Measurements from ENCODE around the gene FOSL1.

Gene FOSL1

DNA sequence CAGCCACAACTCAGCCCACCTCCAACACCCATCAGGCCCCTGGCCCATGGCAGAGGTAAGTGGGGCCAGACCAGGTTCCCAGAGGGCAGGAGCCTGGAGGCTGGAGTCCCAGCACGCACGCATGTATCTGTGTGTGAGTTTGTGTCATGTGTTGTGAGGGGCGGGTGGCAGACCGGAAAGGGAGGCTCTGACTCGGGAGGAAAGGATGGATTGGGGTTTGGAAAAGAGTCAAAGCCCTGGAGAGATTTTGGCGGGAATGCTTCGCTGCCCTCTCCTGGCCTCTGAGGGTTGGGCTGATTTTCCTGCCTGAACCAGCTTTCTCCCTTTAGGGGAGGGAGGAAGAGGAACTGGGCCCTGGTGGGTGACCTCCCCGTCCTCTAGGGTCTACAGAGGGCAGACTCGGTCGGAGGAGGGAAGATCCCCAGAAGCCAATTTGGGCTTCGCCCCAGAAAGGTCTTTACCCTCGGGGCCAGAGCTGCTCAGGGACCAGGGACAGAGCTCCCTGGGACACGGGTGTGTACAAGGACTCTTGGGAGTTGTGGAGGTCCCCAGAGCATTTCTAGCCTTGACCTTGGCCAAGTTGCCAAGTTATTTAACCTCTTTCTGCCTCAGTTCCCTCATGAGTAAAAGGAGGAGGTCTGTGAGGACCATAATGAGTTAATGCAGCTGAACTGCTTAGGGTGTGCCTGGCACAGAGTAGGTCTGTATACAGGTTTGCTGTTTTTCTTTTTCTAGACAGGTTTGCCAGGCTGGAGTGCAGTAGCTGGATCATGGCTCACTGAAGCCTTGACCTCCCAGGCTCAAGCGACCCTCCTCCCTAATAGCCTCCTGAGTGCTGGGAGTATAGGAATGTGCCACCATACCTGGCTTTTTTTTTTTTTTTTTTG, 11.7 kb upstream of the FOSL1 start:
- H3K9me3 ChIP-seq (ENCODE audit: control insufficient read depth, low read length): no peaks in the 10 kb centered on the region
- peaks cover 5% of the 10 kb centered on the region for H3K36me3 ChIP-seq (ENCODE audit: control insufficient read depth, insufficient read depth, low read length)
- 32 to 38% methylated on average over 12 of the region's 14 CpGs for WGBS, 2 experiments (ENCODE audit: insufficient coverage in 2 of 2)
- H3K4me3 ChIP-seq (ENCODE audit: extremely low read depth, insufficient read depth, low read length, poor library complexity, severe bottlenecking): no peak overlapping the region
- no peak overlapping the region for H3K27ac ChIP-seq (ENCODE audit: low read depth, low read length, severe bottlenecking)
- peaks cover 48% of the 10 kb centered on the region for H3K4me1 ChIP-seq (ENCODE audit: control insufficient read depth, insufficient read depth, low read length, poor library complexity, severe bottlenecking)

DNA sequence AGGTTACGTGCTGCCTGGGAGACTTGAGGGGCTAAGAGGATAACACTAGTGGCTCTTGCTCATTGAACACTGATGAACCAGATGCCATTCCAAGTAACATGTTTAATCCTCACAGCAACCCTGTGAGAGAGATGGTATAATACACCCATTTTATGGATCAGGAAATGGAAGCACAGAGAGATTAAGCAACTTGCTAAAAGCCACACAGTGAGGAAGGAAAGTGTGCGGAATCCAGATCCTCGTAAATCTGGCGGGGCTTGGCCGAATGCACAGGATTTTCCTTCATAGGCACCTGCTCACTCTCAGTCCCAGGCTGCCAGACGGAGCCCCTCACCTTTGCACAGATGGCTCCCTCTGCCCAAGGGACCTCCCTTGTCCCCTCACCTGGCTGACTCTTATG, 7.7 kb upstream of the FOSL1 start:
- H3K4me3 ChIP-seq (ENCODE audit: extremely low read depth, insufficient read depth, low read length, poor library complexity, severe bottlenecking): no peak overlapping the region
- no peak overlapping the region for H3K27ac ChIP-seq (ENCODE audit: low read depth, low read length, severe bottlenecking)
- H3K9me3 ChIP-seq (ENCODE audit: control insufficient read depth, low read length): no peaks in the 10 kb centered on the region
- WGBS, 2 experiments (ENCODE audit: insufficient coverage in 2 of 2): 82 to 93% methylated on average over 5 to 6 of the region's 6 CpGs
- no peaks in the 10 kb centered on the region for H3K36me3 ChIP-seq (ENCODE audit: control insufficient read depth, insufficient read depth, low read length)
- H3K4me1 ChIP-seq (ENCODE audit: control insufficient read depth, insufficient read depth, low read length, poor library complexity, severe bottlenecking): peaks cover 29% of the 10 kb centered on the region

DNA sequence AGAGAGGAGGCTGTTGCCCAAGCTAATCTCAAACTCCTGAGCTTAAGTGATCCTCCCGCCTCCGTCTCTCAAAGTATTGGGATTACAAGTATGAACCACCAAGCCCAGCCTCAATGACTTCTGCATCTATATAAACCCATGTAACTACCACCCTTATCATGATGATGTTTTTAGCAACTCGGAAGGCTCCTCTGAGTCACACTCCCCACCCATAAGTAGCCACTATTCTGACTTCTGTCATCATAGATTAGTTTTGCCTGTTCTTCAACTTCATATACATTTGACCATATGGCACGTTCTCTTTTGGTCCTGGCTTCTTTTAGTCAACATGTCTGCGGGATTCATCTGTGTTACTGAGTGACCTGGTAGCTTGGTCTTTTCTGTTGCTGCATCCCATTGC, 6.4 kb upstream of the FOSL1 start:
- no peaks in the 10 kb centered on the region for H3K36me3 ChIP-seq (ENCODE audit: control insufficient read depth, insufficient read depth, low read length)
- no peak overlapping the region for H3K4me3 ChIP-seq (ENCODE audit: extremely low read depth, insufficient read depth, low read length, poor library complexity, severe bottlenecking)
- H3K9me3 ChIP-seq (ENCODE audit: control insufficient read depth, low read length): no peaks in the 10 kb centered on the region
- peaks cover 29% of the 10 kb centered on the region for H3K4me1 ChIP-seq (ENCODE audit: control insufficient read depth, insufficient read depth, low read length, poor library complexity, severe bottlenecking)
- WGBS, 2 experiments (ENCODE audit: insufficient coverage in 2 of 2): 87 to 99% methylated on average over 5 of the region's 5 CpGs
- no peak overlapping the region for H3K27ac ChIP-seq (ENCODE audit: low read depth, low read length, severe bottlenecking)

DNA sequence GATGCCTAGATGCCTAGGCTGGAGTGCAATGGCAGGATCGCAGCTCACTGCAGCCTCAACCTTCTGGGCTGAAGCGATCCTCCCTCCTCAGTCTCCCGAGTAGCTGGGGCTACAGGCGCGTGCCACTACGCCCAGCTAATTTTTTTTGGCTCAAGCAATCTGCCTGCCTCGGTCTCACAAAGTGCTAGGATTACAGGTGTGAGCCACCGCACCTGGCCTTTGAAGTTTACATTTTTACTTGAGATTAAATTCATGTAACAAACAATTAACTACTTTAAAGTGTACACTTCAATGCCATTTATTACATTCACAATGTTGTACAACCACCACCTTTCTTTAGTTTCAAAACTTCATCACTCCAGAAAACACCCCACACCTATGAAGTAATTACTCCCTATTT, 3.5 kb upstream of the FOSL1 start:
- peaks cover 31% of the 10 kb centered on the region for H3K4me1 ChIP-seq (ENCODE audit: control insufficient read depth, insufficient read depth, low read length, poor library complexity, severe bottlenecking)
- H3K36me3 ChIP-seq (ENCODE audit: control insufficient read depth, insufficient read depth, low read length): no peaks in the 10 kb centered on the region
- no peaks in the 10 kb centered on the region for H3K9me3 ChIP-seq (ENCODE audit: control insufficient read depth, low read length)
- WGBS, 2 experiments (ENCODE audit: insufficient coverage in 2 of 2): 74 to 86% methylated on average over 8 of the region's 8 CpGs
- H3K27ac ChIP-seq (ENCODE audit: low read depth, low read length, severe bottlenecking): peak overlapping the region; percentile 75
- H3K4me3 ChIP-seq (ENCODE audit: extremely low read depth, insufficient read depth, low read length, poor library complexity, severe bottlenecking): no peak overlapping the region

DNA sequence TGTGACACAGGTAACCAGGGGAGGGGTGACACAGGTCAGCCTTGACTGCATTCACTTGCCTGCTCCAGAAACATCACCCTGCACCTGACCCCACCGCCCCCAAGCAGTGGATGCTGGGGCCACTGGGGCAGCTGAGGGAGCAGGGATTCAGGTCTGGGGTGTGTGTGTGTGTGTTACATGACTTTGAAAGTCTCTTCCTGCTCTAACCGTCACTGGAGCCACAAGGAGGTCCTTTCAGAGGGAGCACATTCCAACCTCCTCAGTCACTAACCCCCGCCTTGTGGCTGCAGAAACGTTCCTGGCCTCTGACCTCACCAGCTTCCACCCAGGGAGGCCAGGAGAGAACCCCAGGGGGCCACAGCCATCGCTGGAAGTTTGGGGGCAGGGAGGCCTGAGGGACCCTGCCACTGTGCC, 2.9 kb upstream of the FOSL1 start:
- Histone ChIP-seq H3K4me1 (ENCODE audit: control insufficient read depth, insufficient read depth, low read length, poor library complexity, severe bottlenecking) (peaks cover 34% of the 10 kb centered on the region), H3K27ac (ENCODE audit: low read depth, low read length, severe bottlenecking) (peak overlapping the region; percentile 75), H3K9me3 (ENCODE audit: control insufficient read depth, low read length) (no peaks in the 10 kb centered on the region), H3K4me3 (ENCODE audit: extremely low read depth, insufficient read depth, low read length, poor library complexity, severe bottlenecking) (no peak overlapping the region), H3K36me3 (ENCODE audit: control insufficient read depth, insufficient read depth, low read length) (peaks cover 4% of the 10 kb centered on the region)
- WGBS, 2 experiments (ENCODE audit: insufficient coverage in 2 of 2): 0 to 8% methylated on average over 2 of the region's 5 CpGs

DNA sequence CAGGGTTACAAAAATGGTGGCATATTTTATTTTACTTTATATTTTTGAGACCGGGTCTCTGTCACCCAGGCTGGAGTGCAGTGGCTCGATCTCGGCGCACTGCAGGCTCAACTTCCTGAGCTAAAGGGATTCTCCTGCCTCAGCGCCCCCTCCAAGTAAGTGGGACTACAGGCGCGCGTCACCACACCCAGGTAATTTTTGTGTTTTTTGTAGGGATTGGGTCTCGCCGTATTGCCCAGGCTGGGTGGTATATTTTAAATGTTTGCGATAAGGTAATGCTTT, 652 bp upstream of the FOSL1 start:
- peaks cover 24% of the 10 kb centered on the region for H3K36me3 ChIP-seq (ENCODE audit: control insufficient read depth, insufficient read depth, low read length)
- peak overlapping the region; percentile 70 for H3K4me3 ChIP-seq (ENCODE audit: extremely low read depth, insufficient read depth, low read length, poor library complexity, severe bottlenecking)
- peak overlapping the region; percentile 31 for H3K27ac ChIP-seq (ENCODE audit: low read depth, low read length, severe bottlenecking)
- H3K4me1 ChIP-seq (ENCODE audit: control insufficient read depth, insufficient read depth, low read length, poor library complexity, severe bottlenecking): peaks cover 44% of the 10 kb centered on the region
- WGBS, 2 experiments (ENCODE audit: insufficient coverage in 2 of 2): 69 to 71% methylated on average over 5 to 8 of the region's 11 CpGs
- H3K9me3 ChIP-seq (ENCODE audit: control insufficient read depth, low read length): no peaks in the 10 kb centered on the region

DNA sequence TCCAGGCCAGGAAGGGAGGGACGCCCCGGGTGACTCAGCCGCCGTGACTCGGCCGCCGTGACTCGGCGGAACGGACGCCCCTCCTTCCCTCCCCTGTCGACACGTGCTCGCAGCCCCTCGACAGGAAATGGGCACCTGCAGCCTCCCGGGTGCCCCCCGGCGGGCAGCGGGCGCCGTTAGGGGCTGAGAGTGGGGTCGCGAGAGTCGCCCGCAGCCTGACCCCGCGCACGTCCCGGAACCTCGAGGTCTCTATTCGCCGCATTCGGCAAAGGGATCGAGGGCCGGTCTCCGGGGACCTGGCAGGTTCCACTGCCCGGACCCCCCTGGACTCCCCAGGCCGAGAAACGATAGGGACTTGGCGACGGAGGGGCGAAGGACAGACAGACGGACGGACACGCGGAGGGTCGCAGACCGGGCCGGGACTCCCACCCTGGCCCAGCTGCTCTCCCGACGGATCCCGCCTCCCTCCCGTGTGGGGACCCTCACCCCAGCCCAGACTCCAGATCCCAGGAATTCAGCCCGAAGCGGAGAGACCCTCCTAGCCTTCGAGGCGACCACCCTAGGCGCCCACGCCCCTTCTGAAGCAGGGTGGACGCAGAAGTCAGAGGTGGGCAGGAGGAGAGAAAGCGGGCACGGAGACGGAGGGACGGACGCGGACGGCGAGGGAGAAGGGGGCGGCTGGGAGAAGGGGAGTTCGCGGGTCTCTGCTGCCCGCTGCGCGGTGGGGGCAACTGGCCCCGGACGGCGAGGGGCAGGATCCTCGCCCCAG, 648 bp downstream of the FOSL1 start:
- no peaks in the 10 kb centered on the region for H3K9me3 ChIP-seq (ENCODE audit: control insufficient read depth, low read length)
- peaks cover 36% of the 10 kb centered on the region for H3K36me3 ChIP-seq (ENCODE audit: control insufficient read depth, insufficient read depth, low read length)
- peaks cover 44% of the 10 kb centered on the region for H3K4me1 ChIP-seq (ENCODE audit: control insufficient read depth, insufficient read depth, low read length, poor library complexity, severe bottlenecking)
- WGBS, 2 experiments (ENCODE audit: insufficient coverage in 2 of 2): 1 to 2% methylated on average over 55 to 58 of the region's 78 CpGs
- peak overlapping the region; percentile 79 for H3K27ac ChIP-seq (ENCODE audit: low read depth, low read length, severe bottlenecking)
- H3K4me3 ChIP-seq (ENCODE audit: extremely low read depth, insufficient read depth, low read length, poor library complexity, severe bottlenecking): peak overlapping the region; percentile 70

DNA sequence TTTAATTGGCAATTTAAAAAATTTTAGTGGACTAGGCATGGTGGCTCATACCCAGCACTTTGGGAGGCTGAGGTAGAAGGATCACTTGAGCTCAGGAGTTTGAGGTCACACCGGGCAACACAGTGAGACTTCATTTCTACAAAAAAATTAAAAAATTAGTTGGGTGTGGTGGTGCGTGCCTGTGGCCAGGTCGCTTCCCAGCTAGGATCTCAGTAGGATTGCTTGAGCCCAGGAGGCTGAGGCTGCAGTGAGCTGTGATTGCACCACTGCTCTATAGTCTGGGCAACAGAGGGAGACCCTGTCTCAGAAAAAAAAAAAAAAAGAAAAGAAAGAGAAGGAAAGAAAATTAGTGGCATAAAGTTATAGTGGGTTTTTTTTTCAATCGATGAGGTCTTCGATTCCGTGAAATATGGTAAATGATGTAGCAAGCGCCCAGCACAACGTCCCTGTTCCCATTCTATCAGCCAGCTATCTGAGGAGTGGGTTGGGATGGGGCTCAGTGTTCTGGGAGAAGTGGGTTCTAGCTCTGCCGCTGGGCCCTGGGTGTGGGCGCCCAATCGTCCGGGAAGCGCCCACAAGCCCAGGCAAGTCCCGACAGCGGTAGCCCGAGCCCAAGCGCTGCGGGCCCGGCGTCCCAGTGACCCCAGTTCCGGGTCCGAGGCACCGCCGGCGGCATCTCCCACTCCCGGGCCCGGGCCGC, 1.4 kb downstream of the FOSL1 start:
- 16 to 25% methylated on average over 20 to 25 of the region's 28 CpGs for WGBS, 2 experiments (ENCODE audit: insufficient coverage in 2 of 2)
- Histone ChIP-seq H3K27ac (ENCODE audit: low read depth, low read length, severe bottlenecking) (peak overlapping the region; percentile 79), H3K36me3 (ENCODE audit: control insufficient read depth, insufficient read depth, low read length) (peaks cover 41% of the 10 kb centered on the region), H3K9me3 (ENCODE audit: control insufficient read depth, low read length) (no peaks in the 10 kb centered on the region), H3K4me1 (ENCODE audit: control insufficient read depth, insufficient read depth, low read length, poor library complexity, severe bottlenecking) (peaks cover 46% of the 10 kb centered on the region), H3K4me3 (ENCODE audit: extremely low read depth, insufficient read depth, low read length, poor library complexity, severe bottlenecking) (peak overlapping the region; percentile 70)

DNA sequence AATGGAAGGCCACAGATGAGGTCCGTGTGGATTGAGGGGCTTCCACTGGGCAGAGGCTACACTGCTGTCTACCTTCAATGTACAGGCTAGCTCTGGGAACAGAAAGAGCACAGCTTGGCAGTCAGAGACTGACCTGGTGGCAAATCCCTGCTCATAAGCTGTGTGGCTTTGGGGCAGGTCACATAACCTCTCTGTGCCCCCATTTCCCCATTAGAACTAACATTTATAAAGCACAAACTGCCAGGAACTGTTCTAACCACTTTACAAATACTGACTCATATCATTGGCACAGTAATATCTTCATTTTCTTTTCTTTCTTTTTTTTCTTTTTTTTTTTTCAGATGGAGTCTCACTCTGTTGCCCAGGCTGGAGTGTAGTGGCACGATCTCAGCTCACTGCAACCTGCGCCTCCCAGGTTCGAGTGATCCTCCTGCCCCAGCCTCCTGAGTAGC, 3.1 kb downstream of the FOSL1 start:
- peaks cover 53% of the 10 kb centered on the region for H3K36me3 ChIP-seq (ENCODE audit: control insufficient read depth, insufficient read depth, low read length)
- no peak overlapping the region for H3K27ac ChIP-seq (ENCODE audit: low read depth, low read length, severe bottlenecking)
- no peak overlapping the region for H3K4me3 ChIP-seq (ENCODE audit: extremely low read depth, insufficient read depth, low read length, poor library complexity, severe bottlenecking)
- H3K4me1 ChIP-seq (ENCODE audit: control insufficient read depth, insufficient read depth, low read length, poor library complexity, severe bottlenecking): peaks cover 46% of the 10 kb centered on the region
- WGBS, 2 experiments (ENCODE audit: insufficient coverage in 2 of 2): 84 to 100% methylated on average over 3 to 4 of the region's 4 CpGs
- no peaks in the 10 kb centered on the region for H3K9me3 ChIP-seq (ENCODE audit: control insufficient read depth, low read length)

DNA sequence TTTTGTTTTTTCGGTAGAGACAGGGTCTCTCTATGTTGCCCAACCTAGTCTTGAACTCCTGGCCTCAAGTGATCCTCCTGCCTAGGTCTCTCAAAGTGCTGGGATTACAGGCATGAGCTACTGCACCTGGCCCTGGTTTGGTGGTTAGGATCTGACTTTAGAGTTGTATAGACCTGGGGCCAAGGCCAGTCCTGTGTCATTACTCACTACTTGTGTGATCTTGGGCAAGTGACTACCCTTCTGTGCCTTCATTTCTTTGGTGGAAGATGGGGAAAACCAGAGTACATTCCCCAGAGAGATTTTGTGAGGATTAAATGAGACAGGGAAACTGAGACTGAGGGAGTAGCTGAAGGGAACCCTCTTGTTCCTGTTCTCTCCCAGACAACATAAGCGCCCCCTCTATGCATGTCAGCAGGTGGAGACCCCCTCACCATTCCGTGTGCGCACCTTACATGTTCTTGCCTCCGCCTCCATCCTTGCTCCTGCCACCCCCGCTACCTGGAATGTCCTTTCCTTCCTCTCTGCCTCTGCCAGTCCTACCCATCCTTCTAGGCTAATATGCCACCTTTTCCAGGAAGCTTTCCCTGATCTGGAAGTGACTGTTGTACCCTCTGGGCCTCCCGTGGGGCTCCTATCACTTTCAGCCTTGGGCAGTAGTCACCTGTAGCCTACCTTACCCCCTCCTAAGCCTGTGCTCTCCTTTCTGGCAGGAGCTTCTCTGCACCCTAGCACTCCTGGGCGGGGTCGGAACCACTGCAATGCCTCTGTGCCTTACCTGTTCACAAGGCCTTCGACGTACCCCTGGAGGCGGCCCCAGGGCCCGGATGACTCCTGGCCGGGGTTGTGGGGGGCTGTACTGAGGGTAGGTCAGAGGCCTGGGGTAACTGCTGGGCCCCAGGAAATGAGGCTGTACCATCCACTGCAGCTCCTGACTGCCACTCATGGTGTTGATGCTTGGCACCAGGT, 3.9 kb downstream of the FOSL1 start:
- Histone ChIP-seq H3K4me1 (ENCODE audit: control insufficient read depth, insufficient read depth, low read length, poor library complexity, severe bottlenecking) (peaks cover 38% of the 10 kb centered on the region), H3K36me3 (ENCODE audit: control insufficient read depth, insufficient read depth, low read length) (peaks cover 58% of the 10 kb centered on the region), H3K27ac (ENCODE audit: low read depth, low read length, severe bottlenecking) (no peak overlapping the region), H3K9me3 (ENCODE audit: control insufficient read depth, low read length) (no peaks in the 10 kb centered on the region), H3K4me3 (ENCODE audit: extremely low read depth, insufficient read depth, low read length, poor library complexity, severe bottlenecking) (no peak overlapping the region)
- WGBS, 2 experiments (ENCODE audit: insufficient coverage in 2 of 2): 94 to 99% methylated on average over 12 of the region's 14 CpGs

Measured in mesodermal cell (in vitro differentiated cells).